ENCODE data around the gene ZNF415.

ZNF415 gene

GRCh38 chr19:53057904-53058580, 74.7 kb downstream of the ZNF415 start:
- Histone ChIP-seq H3K79me2 (ENCODE audit: insufficient read depth, low read depth) (no peaks in the 10 kb centered on the region), H4K20me1 (ENCODE audit: insufficient read depth) (no peaks in the 10 kb centered on the region), H3K4me3 (IDR thresholded peaks at IDR 0.05; ENCODE audit: insufficient read depth, low read depth, low read length) (no peak overlapping the region), H2AFZ (ENCODE audit: low read depth) (no peak overlapping the region), H3K9ac (no peak overlapping the region), H3K4me1 (ENCODE audit: low read depth, poor library complexity, severe bottlenecking) (no peaks in the 10 kb centered on the region), H3K27ac (no peak overlapping the region), H3K36me3 (ENCODE audit: insufficient read depth) (no peaks in the 10 kb centered on the region), H3K4me2 (no peak overlapping the region), H3K27me3 (ENCODE audit: insufficient read depth, low read depth) (no peaks in the 10 kb centered on the region)
- TF ChIP-seq, protein P1, sequence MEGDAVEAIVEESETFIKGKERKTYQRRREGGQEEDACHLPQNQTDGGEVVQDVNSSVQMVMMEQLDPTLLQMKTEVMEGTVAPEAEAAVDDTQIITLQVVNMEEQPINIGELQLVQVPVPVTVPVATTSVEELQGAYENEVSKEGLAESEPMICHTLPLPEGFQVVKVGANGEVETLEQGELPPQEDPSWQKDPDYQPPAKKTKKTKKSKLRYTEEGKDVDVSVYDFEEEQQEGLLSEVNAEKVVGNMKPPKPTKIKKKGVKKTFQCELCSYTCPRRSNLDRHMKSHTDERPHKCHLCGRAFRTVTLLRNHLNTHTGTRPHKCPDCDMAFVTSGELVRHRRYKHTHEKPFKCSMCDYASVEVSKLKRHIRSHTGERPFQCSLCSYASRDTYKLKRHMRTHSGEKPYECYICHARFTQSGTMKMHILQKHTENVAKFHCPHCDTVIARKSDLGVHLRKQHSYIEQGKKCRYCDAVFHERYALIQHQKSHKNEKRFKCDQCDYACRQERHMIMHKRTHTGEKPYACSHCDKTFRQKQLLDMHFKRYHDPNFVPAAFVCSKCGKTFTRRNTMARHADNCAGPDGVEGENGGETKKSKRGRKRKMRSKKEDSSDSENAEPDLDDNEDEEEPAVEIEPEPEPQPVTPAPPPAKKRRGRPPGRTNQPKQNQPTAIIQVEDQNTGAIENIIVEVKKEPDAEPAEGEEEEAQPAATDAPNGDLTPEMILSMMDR (conservative IDR thresholded peaks at IDR 0.05; ENCODE audit: low read depth, low read length) = no peak
